Colonic mucosa (tissue), 4 donors: ENCODE measurements around the gene PTER. TPM values are rescaled to one million over a fixed set of nuclear protein-coding genes. Genes with fewer than 3 reads are reported as not detected.

Experiments used
- DNase-seq: peaks from one replicate; pipeline ENCODE4 v3.0.0-alpha.2; 2020
- H3K27ac ChIP-seq: fragments of 200-600 bp; one replicate; pipeline ENCODE4 v1.8.0; 2021
- H3K27me3 ChIP-seq: fragments of 200-600 bp; one replicate; pipeline ENCODE4 v1.8.0; 2021
- H3K36me3 ChIP-seq: fragments of 200-600 bp; one replicate; pipeline ENCODE4 v1.8.0; 2021
- H3K4me1 ChIP-seq: fragments of 200-600 bp; one replicate; pipeline ENCODE4 v1.8.0; 2021; ENCODE audit warnings: mild to moderate bottlenecking
- H3K4me3 ChIP-seq: fragments of 200-600 bp; one replicate; pipeline ENCODE4 v1.8.0; 2021
- H3K9ac ChIP-seq, 2 donors: one replicate each; pipeline ENCODE4 v1.7.0; 2013; ENCODE audit warnings: control low read depth in 2 of 2, low read depth in 2 of 2, low read length in 2 of 2
- H3K9me3 ChIP-seq: fragments of 200-600 bp; one replicate; pipeline ENCODE4 v1.8.0; 2021
- CTCF ChIP-seq: fragments of 200-600 bp; IDR thresholded peaks from one replicate; pipeline ENCODE4 v1.8.0; 2022; ENCODE audit warnings: antibody characterized with exemption, mild to moderate bottlenecking
- intact Hi-C: fragments of 100-400 bp; cut with DNase I; formaldehyde crosslinking; loops from one replicate; pipeline ENCODE4 v1.14.1; 2022
- total RNA-seq, 2 donors: library from RNA; stranded (reverse); fragmentation: NEBNext Ultra II Directional in 1 of 2; extraction: Animal tissue kit (Norgen Biotek cat#: 25700) in 1 of 2; gene quantifications; one replicate each; pipeline ENCODE4 v1.2.1, GENCODE V29; 2021
- donor health status: healthy.
- donor health status: DM: no; HTN: no; CAD: no.
- donor health status: DM: no; HTN: no; CAD: no.

Gene PTER
- total RNA-seq, 2 donors from 2014 or later: 14.1 to 20.5 TPM

- H3K27ac ChIP-seq: no peak overlapping the region
- H3K4me1 ChIP-seq: no peaks in the 10 kb centered on the region
- TF ChIP-seq CTCF: no peak
- H3K9me3 ChIP-seq: no peaks in the 10 kb centered on the region
- DNase-seq: no peak
- no peaks in the 10 kb centered on the region for H3K36me3 ChIP-seq
- intact Hi-C loops: no loop called here
- H3K27me3 ChIP-seq: no peaks in the 10 kb centered on the region
- H3K9ac ChIP-seq: no peak overlapping the region
- no peak overlapping the region for H3K4me3 ChIP-seq
Observed at GRCh38 chr10:16472828-16473227, 36.0 kb downstream of the PTER start.

DNA sequence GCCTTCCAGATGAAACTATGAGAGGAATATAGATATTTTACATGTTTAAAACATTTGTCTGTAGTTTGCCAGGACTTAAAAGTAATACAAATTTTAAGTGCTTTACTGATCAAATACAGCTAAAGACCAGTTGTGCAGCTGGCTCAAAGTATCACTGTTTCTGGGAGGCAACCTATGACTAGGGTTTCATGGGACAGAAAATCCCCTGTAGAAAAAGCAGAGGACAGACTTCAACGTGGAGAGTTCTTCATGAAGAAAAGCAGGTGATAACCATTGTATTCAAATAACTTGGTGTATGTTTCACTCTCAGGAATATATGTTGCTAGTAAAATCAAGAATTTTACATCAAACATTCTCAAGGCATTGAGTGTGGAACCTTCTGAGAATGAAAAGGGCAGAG is 40.9 kb downstream of the PTER start:
- Histone ChIP-seq H3K9ac (no peak overlapping the region), H3K27me3 (no peaks in the 10 kb centered on the region), H3K4me3 (no peak overlapping the region), H3K4me1 (no peaks in the 10 kb centered on the region), H3K27ac (no peak overlapping the region), H3K9me3 (no peaks in the 10 kb centered on the region), H3K36me3 (no peaks in the 10 kb centered on the region)
- TF ChIP-seq CTCF: no peak
- intact Hi-C loops: no loop called here
- DNase-seq: no peak

DNA sequence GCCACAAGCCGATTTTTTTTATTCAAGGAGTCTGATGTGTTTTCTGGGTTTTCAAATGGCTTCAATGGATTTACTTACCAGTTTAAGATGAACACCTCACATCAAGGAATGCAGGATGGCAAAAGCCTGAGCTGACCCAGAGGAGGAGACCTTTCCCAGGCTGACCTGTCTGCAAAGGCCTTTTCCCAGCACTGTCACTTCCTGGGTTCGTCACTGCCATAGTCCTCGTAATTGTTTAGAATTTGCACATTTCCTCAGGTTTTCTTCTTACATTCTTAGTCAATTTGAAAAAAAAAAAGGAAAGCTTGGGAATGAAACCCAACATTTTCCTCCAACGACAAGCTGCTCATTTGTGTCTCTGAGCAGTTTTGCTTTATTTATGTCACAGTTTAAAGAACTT is 42.0 kb downstream of the PTER start:
- H3K4me3 ChIP-seq: no peak overlapping the region
- no peaks in the 10 kb centered on the region for H3K27me3 ChIP-seq
- TF ChIP-seq CTCF: no peak
- H3K9ac ChIP-seq: no peak overlapping the region
- H3K9me3 ChIP-seq: no peaks in the 10 kb centered on the region
- H3K36me3 ChIP-seq: no peaks in the 10 kb centered on the region
- no peak for DNase-seq
- intact Hi-C loops: no loop called here
- no peaks in the 10 kb centered on the region for H3K4me1 ChIP-seq
- no peak overlapping the region for H3K27ac ChIP-seq

- Histone ChIP-seq H3K36me3 (no peaks in the 10 kb centered on the region), H3K9ac (no peak overlapping the region), H3K4me3 (no peak overlapping the region), H3K27ac (no peak overlapping the region), H3K27me3 (no peaks in the 10 kb centered on the region), H3K4me1 (no peaks in the 10 kb centered on the region), H3K9me3 (no peaks in the 10 kb centered on the region)
- TF ChIP-seq CTCF: no peak
- intact Hi-C loops: no loop called here
- no peak for DNase-seq
Observed at GRCh38 chr10:16481052-16481728, 44.4 kb downstream of the PTER start.

- no peaks in the 10 kb centered on the region for H3K27me3 ChIP-seq
Observed at GRCh38 chr10:16483241-16483917, 46.6 kb downstream of the PTER start.

More at GRCh38 chr10:16483241-16483917, 46.6 kb downstream of the PTER start:
- Histone ChIP-seq H3K9ac (no peak overlapping the region), H3K36me3 (no peaks in the 10 kb centered on the region), H3K4me1 (no peaks in the 10 kb centered on the region), H3K9me3 (no peaks in the 10 kb centered on the region), H3K27ac (no peak overlapping the region), H3K4me3 (no peak overlapping the region)
- no peak for TF ChIP-seq CTCF
- DNase-seq: no peak
- intact Hi-C loops: no loop called here
